GM10248 (cell line): ENCODE results near the gene UCKL1.
A peak's percentile ranks its signal among the peaks of the same experiment; 100 is the strongest.

Experiments used
- CTCF ChIA-PET: fragments of 300-600 bp; sonication (Branson Sonifier 250); formaldehyde crosslinking; extraction: SDS; loops from one replicate; lab custom pipeline; 2021; ENCODE audit warnings: antibody characterized with exemption; lab: Yijun Ruan, JAX
- POLR2A ChIA-PET: fragments of 350-650 bp; sonication (Branson Sonifier 250); formaldehyde crosslinking; extraction: SDS; loops from one replicate; lab custom pipeline; 2020; ENCODE audit warnings: antibody characterized with exemption; lab: Yijun Ruan, JAX
- DNase-seq: peaks from one replicate; pipeline ENCODE4 v3.0.0; 2012; ENCODE audit errors: extremely low spot score
- TF ChIP-seq, protein P1 (sequence below): IDR thresholded peaks from 2 replicates; pipeline ENCODE4 v1.5.1; 2012; ENCODE audit warnings: mild to moderate bottlenecking, low read depth; ENCODE audit errors: extremely low read depth, missing control alignments, control extremely low read depth

Gene UCKL1

DNA sequence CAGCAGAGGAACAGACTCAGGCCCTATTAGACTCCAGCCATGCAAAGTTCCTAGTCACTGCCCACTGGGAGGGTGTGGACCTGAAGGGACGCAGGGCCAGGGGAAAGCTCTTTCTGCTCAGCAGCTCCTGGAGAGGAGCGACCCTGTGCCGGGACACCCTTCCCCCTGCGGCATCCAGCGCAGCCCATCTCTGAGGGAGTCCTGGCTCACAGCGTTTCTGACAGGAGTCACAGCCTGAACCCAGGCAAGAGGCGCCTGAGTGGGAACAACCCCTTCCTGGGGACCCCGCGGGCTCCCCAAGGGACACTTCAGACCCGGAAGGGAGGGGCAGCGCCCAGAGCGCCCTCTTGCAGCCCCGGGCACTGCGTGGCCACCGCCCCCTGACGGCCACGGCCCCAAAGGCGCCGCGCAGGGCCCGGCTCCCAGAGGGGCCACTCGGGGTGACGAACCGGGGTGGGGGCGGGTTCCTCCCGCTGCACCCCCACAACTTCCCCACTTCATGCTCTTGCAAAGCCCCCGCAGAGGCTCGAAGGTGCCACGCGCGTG, 862 bp downstream of the UCKL1 start:
- ChIA-PET POLR2A (no interaction called here), CTCF (interaction anchor here (0.7 to 1.1 kb wide), 2 partner anchors 74 to 102 kb away, joined by 3 to 4 read pairs; no protein-coding TSS in a partner anchor)
- TF ChIP-seq, protein P1, sequence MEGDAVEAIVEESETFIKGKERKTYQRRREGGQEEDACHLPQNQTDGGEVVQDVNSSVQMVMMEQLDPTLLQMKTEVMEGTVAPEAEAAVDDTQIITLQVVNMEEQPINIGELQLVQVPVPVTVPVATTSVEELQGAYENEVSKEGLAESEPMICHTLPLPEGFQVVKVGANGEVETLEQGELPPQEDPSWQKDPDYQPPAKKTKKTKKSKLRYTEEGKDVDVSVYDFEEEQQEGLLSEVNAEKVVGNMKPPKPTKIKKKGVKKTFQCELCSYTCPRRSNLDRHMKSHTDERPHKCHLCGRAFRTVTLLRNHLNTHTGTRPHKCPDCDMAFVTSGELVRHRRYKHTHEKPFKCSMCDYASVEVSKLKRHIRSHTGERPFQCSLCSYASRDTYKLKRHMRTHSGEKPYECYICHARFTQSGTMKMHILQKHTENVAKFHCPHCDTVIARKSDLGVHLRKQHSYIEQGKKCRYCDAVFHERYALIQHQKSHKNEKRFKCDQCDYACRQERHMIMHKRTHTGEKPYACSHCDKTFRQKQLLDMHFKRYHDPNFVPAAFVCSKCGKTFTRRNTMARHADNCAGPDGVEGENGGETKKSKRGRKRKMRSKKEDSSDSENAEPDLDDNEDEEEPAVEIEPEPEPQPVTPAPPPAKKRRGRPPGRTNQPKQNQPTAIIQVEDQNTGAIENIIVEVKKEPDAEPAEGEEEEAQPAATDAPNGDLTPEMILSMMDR, result peak; percentile 68
- DNase-seq, result peak; percentile 68

DNA sequence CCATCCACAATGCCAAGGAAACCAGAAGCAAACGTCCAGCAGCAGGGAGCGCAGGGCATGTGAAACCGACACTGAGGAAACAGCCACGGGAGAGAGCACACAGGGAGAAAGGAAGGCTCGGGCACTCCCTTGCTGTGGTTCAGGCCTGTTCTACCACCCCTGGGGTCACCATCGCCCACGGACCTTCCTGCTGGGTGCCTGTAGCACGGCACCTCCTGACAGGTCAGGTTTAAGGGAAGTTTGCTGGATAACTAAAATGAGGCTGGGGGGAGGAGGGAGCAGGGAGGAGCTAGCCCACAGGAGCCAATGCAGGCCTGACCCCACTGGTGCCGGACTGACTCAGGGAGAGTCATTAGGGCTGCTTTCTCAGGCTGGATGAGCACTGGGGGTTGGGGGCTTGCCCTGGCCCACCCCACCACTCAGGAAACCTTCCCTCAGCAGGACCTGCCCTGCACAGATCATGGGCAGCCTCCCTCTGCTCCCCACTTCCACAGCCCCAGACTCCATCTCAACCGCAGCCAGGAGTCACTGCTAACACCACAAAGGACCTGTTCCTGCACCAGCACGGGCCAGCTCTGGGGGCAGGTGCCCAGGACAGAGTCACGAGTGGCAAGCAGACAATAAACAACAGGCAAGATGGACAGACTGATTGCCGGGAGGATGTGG, 2.3 kb downstream of the UCKL1 start:
- CTCF ChIA-PET, result interaction anchor here (1.1 to 1.6 kb wide), 2 partner anchors 19 to 72 kb away, joined by 3 read pairs; no protein-coding TSS in a partner anchor
- TF ChIP-seq, protein P1, result no peak
- POLR2A ChIA-PET, result interaction anchor here (1.0 kb wide), 1 partner anchor 89 kb away, joined by 3 read pairs; the partner anchor contains the start of gene TPD52L2
- DNase-seq, result no peak

DNA sequence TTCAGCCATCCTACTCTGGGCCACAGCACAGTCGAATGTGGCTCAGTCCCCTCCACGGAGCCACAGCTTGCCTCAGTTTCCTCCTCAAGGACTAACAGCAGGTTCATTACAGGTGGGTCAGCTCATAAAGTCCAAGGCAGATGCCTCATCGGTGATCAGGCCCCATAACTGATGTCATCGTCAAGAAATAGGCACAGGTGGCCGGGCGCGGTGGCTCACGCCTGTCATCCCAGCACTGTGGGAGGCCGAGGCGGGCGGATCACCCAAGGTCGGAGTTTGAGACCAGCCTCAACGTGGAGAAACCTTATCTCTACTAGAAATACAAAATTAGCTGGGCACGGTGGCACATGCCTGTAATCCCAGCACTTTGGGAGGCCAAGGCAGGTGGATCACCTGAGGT, 3.4 kb downstream of the UCKL1 start:
- POLR2A ChIA-PET, result no interaction called here
- CTCF ChIA-PET, result interaction anchor here (1.6 to 2.3 kb wide), 4 partner anchors 20 to 415 kb away, joined by 3 to 10 read pairs (median 6); partner anchors contain the start of genes PRPF6 and PTK6
- DNase-seq, result no peak
- TF ChIP-seq, protein P1, result no peak

DNA sequence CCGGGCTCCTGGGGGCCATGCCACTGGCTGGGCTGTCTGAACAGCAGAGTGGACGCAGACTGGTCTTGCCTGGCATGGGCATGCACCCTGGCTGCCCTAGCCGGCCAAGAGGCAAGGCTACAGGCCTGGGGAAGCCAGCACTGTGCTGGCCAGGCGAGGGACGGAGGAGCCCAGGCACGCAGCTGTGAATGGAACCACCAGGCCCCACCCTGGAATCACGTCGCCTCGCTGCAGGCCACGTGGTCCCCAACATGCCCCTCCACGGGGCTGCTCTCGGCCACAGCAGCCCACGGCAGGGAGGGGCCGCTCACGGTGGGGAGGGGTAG, 4.0 kb downstream of the UCKL1 start:
- POLR2A ChIA-PET, result no interaction called here
- DNase-seq, result no peak
- CTCF ChIA-PET, result interaction anchor here (1.6 to 2.3 kb wide), 4 partner anchors 22 to 414 kb away, joined by 5 to 10 read pairs (median 6); partner anchors contain the start of genes PRPF6 and PTK6
- TF ChIP-seq, protein P1, result no peak

DNA sequence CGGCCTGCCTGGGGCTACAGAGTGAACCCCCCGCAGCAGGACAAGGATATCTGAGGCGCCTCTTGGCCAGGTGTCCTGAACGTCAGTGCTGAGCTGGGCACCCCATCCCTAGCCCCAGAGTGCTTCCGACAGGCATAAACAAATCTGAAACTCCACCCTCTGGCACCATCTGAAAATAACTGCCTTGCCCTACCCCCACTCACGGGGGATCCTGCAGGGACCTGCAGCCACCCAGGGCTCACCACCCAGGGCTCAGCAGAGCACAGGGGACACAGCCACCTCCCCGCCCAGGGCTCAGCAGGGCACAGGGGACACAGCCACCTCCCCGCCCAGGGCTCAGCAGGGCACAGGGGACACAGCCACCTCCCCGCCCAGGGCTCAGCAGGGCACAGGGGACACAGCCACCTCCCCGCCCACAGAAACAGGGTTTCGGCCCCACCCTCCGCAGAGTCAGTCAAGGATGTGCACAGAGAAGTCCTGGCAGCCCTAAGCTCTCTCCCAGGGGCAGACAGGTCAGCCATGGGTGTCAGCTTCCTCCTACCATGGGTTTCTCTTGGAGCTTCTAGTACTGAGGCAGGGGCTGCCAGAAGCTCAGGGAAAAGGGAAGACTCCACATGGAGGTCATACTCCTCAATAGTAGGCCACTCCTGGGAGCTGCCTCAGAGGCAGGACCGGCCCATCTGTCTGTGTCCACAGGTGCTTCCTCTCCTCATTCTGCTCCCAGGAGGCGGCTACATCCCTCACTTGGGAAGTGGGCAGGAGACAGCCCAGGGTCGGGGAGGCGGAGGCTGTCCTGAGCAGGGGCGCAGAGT, 4.6 kb downstream of the UCKL1 start:
- ChIA-PET CTCF (interaction anchor here (1.6 to 2.3 kb wide), 4 partner anchors 22 to 414 kb away, joined by 5 to 10 read pairs (median 6); partner anchors contain the start of genes PRPF6 and PTK6), POLR2A (interaction anchor here (0.5 kb wide), 1 partner anchor 52 kb away, joined by 5 read pairs; no protein-coding TSS in a partner anchor)

More for the DNA sequence above, 4.6 kb downstream of the UCKL1 start:
- TF ChIP-seq, protein P1, result no peak
- no peak for DNase-seq
